GM12891 (cell line): ENCODE data around the gene CCDC82.

Experiments used
- DNase-seq: peaks from one replicate; pipeline ENCODE4 v3.0.0; 2011; ENCODE audit warnings: low spot score; ENCODE audit not compliant: insufficient read length
- FAIRE-seq: peaks from 2 replicates; lab custom pipeline; 2011; peaks lifted over from hg19 to GRCh38; lab: Jason Lieb, UNC
- PAX5 ChIP-seq: IDR thresholded peaks from 2 replicates; pipeline ENCODE4 v1.6.1; 2011; ENCODE audit warnings: low read length, moderate library complexity, mild to moderate bottlenecking; ENCODE audit not compliant: insufficient read depth, severe bottlenecking
- POLR2A ChIP-seq: IDR thresholded peaks from 2 replicates; pipeline ENCODE4 v1.6.1; 2011; ENCODE audit warnings: low read depth, low read length, control low read depth
- POLR2AphosphoS5 ChIP-seq: IDR thresholded peaks from 2 replicates; pipeline ENCODE4 v1.6.1; 2011; ENCODE audit warnings: low read depth, low read length, control low read depth
- POU2F2 ChIP-seq: IDR thresholded peaks from 2 replicates; pipeline ENCODE4 v1.6.1; 2011; ENCODE audit warnings: low read depth, mild to moderate bottlenecking, control low read depth, low read length, moderate library complexity
- SPI1 ChIP-seq: IDR thresholded peaks from 2 replicates; pipeline ENCODE4 v1.6.1; 2011; ENCODE audit warnings: low read depth, low read length, control low read depth
- TAF1 ChIP-seq: IDR thresholded peaks from 2 replicates; pipeline ENCODE4 v1.6.1; 2011; ENCODE audit warnings: low read depth, low read length, control low read depth

Gene CCDC82

DNA sequence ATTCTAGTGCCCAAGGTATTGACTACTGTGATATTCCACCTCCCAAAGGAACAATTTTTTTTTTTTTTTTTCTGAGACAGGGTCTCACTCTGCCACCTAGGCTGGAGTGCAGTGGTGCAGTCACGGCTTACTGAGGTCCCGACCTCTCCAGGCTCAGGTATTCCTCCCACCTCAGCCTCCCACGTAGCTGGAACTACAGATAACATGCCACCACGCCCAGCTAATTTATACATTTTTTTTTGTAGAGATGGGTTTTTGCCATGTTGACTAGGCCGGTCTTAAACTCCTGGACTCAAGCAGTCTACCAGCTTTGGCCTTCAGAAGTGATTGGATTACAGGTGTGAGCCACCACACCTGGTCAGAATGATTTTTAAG lies 80.1 kb downstream of the CCDC82 start:
- DNase-seq (no peak), FAIRE-seq (no peak)
- TF ChIP-seq TAF1 (no peak), POU2F2 (no peak), POLR2AphosphoS5 (no peak), PAX5 (no peak), SPI1 (no peak), POLR2A (no peak)

DNA sequence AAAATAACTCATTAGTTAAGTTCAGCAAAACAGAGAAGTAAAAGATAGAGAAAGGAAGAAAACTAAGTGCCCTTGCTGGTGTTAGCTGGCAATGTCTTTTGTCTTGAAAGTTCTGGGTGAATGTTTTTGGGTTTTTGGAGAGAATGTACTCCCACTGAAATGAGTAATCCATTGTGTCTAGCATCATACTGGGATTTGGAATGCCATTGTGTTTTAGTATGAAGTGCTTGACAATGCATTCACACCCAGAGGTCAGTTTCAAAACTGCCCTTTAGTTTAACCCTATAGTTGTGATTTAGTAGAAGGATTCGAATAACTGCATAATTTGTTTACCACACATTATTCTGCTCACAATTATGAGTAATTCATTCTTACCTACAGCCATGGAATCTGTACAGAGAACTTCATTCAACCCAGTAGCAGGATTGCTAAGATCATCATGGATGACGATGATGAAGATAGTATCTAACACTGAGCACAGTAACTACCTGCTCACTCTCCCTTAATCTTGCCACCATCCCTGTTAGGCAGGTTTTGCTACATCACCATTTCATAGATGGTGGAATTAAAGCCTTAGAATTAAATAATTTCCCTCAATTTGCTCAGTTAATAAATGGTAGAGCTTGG lies 80.6 kb downstream of the CCDC82 start:
- FAIRE-seq (no peak), DNase-seq (no peak)
- no peak for TF ChIP-seq POLR2A
- TF ChIP-seq POU2F2: no peak
- TF ChIP-seq POLR2AphosphoS5: no peak
- no peak for TF ChIP-seq SPI1
- no peak for TF ChIP-seq TAF1
- TF ChIP-seq PAX5: no peak

DNA sequence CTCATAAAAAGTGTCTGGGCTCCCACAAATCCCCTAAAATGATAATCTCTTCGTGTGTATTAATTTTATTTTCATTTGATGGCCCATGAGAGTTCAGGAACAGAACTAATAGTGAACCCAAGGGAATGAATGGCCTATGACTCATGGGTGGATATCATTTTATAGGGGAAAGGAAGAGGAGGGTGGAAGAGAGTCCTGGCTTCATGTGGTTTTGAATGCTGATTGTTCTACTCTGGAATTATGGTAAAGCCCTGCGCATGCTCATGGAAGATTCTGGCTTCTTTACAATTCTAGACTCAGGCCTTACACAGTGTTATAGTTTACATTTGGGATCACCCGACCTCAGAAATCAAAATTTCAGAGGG lies 82.0 kb downstream of the CCDC82 start:
- no peak for TF ChIP-seq SPI1
- TF ChIP-seq PAX5: no peak
- no peak for TF ChIP-seq TAF1
- TF ChIP-seq POLR2AphosphoS5: no peak
- TF ChIP-seq POU2F2: no peak
- no peak for TF ChIP-seq POLR2A
- FAIRE-seq: no peak
- no peak for DNase-seq

DNA sequence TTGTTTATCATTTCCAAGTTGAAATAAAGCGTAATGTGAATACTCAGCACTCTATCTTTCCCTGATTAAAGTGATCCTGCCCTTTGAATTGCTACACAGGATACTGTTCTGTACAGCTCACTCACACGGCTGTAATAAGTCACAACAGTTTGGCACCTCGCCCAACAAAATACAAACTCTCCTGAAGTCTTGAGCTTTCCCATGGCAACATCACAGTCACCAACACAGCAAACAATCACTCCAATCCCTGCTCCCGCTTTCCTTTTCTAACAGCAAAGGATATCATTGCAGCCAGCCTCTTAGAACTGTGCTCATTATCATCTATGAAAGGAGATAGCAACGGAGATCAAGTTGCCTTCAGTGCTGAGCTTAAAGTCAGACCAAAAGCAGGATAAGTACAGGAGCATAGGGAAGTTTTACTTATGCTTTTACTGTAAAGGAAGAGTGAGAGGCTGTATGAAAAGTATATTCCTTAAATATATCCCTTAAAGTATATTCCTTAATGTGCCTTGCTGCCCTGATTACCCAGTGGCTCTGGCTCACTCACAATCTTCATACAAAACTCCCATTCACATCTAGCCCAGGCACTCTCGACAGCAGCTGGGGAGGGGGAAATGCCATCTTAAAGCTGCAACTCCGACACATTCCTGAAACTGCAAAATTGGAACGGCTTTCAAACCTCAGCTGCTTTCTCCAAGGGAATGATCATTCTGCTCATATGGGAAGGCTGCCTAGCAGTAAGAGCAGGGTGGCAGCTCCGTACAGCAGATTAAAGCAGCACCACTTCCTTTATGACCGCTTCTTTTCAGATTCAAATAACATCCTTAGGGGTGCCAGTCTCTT lies 82.6 kb downstream of the CCDC82 start:
- FAIRE-seq (peak; percentile 51), DNase-seq (no peak)

DNA sequence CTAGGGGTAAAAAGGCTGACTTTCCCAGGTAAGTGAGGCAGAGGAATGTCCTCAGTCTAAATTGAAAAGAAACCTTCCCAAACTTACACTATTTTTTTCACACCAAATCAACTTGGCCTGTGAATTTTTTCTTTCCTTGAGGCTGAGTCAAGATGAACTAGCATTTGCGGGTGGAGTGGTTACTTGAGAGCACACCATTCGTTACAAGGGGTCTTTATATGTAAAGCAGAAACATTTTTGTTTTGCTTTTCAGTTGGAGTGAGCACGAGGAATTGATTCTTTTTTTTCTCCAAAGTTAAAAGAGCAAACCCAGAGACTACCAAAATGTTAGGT lies 83.1 kb downstream of the CCDC82 start:
- TF ChIP-seq POLR2A (no peak), PAX5 (no peak), SPI1 (no peak), TAF1 (no peak), POU2F2 (no peak), POLR2AphosphoS5 (no peak)
- no peak for DNase-seq
- peak; percentile 20 for FAIRE-seq

More for the DNA sequence above, 82.6 kb downstream of the CCDC82 start:
- TF ChIP-seq POLR2A (no peak), PAX5 (no peak)

DNA sequence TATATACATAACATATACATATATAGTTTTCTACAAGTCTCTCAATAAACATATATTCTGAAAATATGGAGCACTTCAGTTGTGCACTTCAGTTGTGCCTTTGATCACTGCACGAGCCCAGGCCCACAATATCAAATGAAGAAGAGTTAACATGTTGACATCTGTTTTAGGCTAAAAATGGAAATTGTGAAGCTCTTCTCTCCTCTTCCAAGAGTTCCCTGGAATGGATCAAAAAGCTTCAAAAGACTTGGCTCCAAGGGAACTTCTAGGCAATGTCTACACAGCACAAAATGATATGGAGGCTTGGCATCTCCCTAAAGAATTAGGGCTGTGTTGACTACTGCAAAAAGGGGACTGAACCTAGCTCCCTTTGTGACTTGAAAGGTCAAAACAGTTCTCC lies 83.6 kb downstream of the CCDC82 start:
- TF ChIP-seq TAF1: no peak
- no peak for TF ChIP-seq PAX5
- no peak for TF ChIP-seq POLR2A
- no peak for TF ChIP-seq POU2F2
- TF ChIP-seq SPI1: no peak
- TF ChIP-seq POLR2AphosphoS5: no peak
- FAIRE-seq (no peak), DNase-seq (no peak)

DNA sequence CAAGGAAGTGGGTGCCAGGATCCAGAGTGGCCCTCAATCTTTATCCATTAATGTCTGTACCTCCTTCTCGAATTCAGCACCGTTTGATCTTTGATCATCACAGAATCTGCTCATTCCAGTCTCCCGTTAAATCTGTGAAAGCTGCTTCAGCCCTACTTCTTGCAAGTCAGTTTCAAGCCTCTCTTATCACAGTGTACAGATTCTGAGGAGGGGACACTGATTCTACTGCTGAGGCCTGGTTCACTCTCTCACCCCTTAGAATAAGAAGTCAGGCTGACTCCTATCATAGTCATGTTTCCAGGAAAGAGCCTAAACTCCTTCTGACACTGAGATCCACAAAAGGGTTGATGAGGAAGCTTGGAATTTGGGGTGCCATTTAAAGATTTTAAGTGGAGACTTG lies 85.7 kb downstream of the CCDC82 start:
- FAIRE-seq: no peak
- TF ChIP-seq POLR2AphosphoS5 (no peak), POU2F2 (no peak), TAF1 (no peak), SPI1 (no peak), POLR2A (no peak), PAX5 (no peak)
- no peak for DNase-seq

DNA sequence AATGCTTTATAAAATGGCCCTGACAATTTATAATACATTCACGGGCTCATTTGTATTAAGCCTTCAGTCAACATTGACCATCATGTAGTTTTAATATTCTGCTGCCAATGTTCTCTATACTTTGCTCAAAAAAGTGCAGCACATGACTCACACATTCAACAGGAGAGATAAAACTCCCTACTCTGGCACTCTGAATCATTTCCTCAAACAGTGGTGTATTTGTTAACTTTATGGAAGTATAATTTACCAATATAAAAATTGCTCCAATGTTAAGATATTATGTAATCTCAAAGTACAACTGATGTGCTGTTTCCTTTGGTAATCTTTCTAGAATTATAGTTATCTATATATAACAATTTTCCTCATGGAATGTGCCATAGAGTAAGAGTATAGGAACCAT lies 86.6 kb downstream of the CCDC82 start:
- DNase-seq (no peak), FAIRE-seq (no peak)
- no peak for TF ChIP-seq SPI1
- TF ChIP-seq POLR2A: no peak
- no peak for TF ChIP-seq PAX5
- TF ChIP-seq POU2F2: no peak
- TF ChIP-seq POLR2AphosphoS5: no peak
- TF ChIP-seq TAF1: no peak
